Stimulated activated naive B cell treated with anti-CD40 and anti-IgM and Interleukin-4, amounts not matched to agents 10 μg/mL and 1 μg/mL and 100 μg/mL, for 72 hours (primary cell): ENCODE data around the gene ABHD17B.
A peak's percentile ranks its signal among the peaks of the same experiment; 100 is the strongest.

Experiments used
- ATAC-seq, 2 donors: fragments of 150-1000 bp; cut with Tn5 transposase; replicated peaks; 2 replicates each; pipeline ENCODE4 v1.10.0; 2021; ENCODE audit warnings: moderate library complexity in 1 of 2
- DNase-seq: peaks from one replicate; pipeline ENCODE4 v3.0.0; 2021
- H3K27ac Mint-ChIP-seq: one replicate; pipeline ENCODE4 v1.8.0; 2022; ENCODE audit warnings: mild to moderate bottlenecking, mixed read lengths
- H3K27me3 Mint-ChIP-seq, 2 donors: one replicate each; pipeline ENCODE4 v1.8.0; 2022; ENCODE audit warnings: mixed read lengths in 2 of 2
- H3K36me3 Mint-ChIP-seq, 2 donors: one replicate each; pipeline ENCODE4 v1.8.0; 2022; ENCODE audit warnings: mixed read lengths in 2 of 2, mild to moderate bottlenecking in 1 of 2
- H3K4me1 Mint-ChIP-seq, 2 donors: one replicate each; pipeline ENCODE4 v1.8.0; 2022; ENCODE audit warnings: mixed read lengths in 2 of 2, mild to moderate bottlenecking in 1 of 2
- H3K4me3 Mint-ChIP-seq, 2 donors: one replicate each; pipeline ENCODE4 v1.8.0; 2022; ENCODE audit warnings: mild to moderate bottlenecking in 2 of 2, mixed read lengths in 2 of 2, moderate library complexity in 1 of 2
- H3K9me3 Mint-ChIP-seq, 2 donors: one replicate each; pipeline ENCODE4 v1.8.0; 2022; ENCODE audit warnings: mixed read lengths in 2 of 2, mild to moderate bottlenecking in 1 of 2

The ABHD17B gene

DNA sequence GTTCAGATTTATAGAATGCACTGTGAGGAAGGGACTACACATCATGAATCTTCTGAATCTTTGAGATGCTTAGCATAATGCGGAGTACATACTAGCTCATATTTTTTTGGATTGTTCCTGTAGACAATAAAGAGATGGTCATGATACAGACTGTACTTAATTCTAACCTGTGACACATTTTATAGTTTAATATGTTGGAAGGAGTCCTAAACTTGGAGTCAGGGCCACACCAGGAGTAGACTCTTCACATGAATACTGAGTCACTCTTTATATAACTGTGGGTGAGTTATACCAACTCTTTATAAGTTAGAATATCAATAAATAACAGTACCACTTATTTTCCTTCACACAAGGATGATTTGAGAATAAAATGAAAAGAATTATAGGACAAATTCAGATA, 17.4 kb upstream of the ABHD17B start:
- ATAC-seq = no peak
- Mint-ChIP-seq H3K36me3 (peaks cover 14 to 28% of the 10 kb centered on the region in 2 donors), H3K4me3 (no peak overlapping the region), H3K4me1 (peaks cover 9 to 16% of the 10 kb centered on the region in 2 donors), H3K9me3 (peaks cover 0 to 2% of the 10 kb centered on the region in 2 donors), H3K27me3 (no peaks in the 10 kb centered on the region), H3K27ac (no peak overlapping the region)
- no peak for DNase-seq

DNA sequence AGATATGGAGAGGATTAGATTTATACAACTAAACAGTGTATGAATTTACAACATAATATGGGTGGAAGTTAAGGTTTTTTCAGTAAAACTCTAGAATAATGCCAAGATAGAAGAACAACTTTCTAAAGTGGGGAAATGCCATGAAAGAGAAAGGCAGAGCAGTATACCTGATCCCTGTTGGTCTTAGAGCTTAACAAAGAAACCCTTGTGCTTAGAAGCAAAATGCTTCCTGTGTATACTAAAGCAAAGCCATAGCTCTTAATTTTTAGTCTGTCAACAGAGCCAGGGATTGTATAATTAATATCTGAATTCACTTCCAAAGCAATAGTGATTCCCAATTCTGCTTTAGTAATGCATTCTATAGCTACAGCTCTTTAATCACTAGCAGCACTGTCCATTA, 14.8 kb upstream of the ABHD17B start:
- H3K9me3 Mint-ChIP-seq = no peaks in the 10 kb centered on the region
- peaks cover 13 to 34% of the 10 kb centered on the region in 2 donors for H3K36me3 Mint-ChIP-seq
- H3K27ac Mint-ChIP-seq = no peak overlapping the region
- no peak overlapping the region for H3K4me3 Mint-ChIP-seq
- no peaks in the 10 kb centered on the region for H3K27me3 Mint-ChIP-seq
- no peak for ATAC-seq
- H3K4me1 Mint-ChIP-seq = peaks cover 9 to 15% of the 10 kb centered on the region in 2 donors
- DNase-seq = no peak

DNA sequence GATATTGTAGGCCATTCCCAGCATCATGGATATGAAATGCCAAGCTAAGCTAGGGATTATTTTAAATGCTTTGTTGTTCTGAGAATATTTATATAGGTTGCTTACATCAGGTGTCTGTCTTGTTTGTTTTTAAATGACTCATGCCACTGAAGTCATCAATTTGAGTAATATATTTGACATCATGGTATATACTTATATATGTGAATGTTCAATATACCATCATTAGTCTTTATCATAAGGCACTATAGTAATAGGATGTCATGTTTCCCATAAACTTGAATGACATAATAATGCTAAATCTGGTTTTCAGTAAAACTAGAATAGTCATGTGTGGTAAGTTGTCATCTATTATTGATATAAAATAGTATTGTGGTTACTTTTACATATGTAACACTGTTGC, 13.6 kb upstream of the ABHD17B start:
- no peaks in the 10 kb centered on the region for H3K9me3 Mint-ChIP-seq
- no peak overlapping the region for H3K27ac Mint-ChIP-seq
- no peak overlapping the region for H3K4me3 Mint-ChIP-seq
- peaks cover 0 to 12% of the 10 kb centered on the region in 2 donors for H3K4me1 Mint-ChIP-seq
- H3K27me3 Mint-ChIP-seq = no peaks in the 10 kb centered on the region
- ATAC-seq (no peak), DNase-seq (no peak)
- H3K36me3 Mint-ChIP-seq = peaks cover 15 to 30% of the 10 kb centered on the region in 2 donors

DNA sequence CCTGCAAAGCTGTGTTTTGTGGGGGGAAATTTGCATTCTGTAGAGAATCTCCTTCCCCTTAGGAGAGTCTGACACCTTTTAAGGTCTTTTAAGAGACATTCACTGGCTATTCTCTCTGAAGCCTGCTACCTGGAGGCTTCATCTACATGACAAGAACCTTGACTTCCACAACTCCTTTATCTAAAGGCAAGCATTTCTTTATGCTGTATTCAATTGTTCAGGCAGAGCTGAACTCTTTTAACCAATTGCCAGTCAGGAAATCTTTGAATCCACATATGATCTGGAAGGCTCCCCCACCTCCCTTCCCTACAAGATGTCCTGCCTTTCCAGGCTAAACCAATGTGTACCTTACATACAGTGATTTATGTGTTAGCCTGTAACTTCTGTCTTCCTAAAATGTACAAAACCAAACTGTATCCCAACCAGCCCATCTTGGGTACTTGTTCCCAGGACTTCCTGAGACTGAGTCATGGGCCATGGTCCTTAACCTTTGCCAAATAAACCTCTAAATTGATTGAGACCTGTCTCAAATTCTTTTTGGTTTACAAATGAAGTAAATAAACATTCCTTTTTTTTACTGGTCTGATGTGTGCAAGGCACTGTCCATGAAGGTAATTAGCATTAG, 10.3 kb upstream of the ABHD17B start:
- no peak overlapping the region for H3K27ac Mint-ChIP-seq
- peaks cover 10 to 15% of the 10 kb centered on the region in 2 donors for H3K4me1 Mint-ChIP-seq
- DNase-seq (no peak), ATAC-seq (no peak)
- no peak overlapping the region for H3K4me3 Mint-ChIP-seq
- peaks cover 19 to 42% of the 10 kb centered on the region in 2 donors for H3K36me3 Mint-ChIP-seq
- H3K9me3 Mint-ChIP-seq = no peaks in the 10 kb centered on the region
- no peaks in the 10 kb centered on the region for H3K27me3 Mint-ChIP-seq

DNA sequence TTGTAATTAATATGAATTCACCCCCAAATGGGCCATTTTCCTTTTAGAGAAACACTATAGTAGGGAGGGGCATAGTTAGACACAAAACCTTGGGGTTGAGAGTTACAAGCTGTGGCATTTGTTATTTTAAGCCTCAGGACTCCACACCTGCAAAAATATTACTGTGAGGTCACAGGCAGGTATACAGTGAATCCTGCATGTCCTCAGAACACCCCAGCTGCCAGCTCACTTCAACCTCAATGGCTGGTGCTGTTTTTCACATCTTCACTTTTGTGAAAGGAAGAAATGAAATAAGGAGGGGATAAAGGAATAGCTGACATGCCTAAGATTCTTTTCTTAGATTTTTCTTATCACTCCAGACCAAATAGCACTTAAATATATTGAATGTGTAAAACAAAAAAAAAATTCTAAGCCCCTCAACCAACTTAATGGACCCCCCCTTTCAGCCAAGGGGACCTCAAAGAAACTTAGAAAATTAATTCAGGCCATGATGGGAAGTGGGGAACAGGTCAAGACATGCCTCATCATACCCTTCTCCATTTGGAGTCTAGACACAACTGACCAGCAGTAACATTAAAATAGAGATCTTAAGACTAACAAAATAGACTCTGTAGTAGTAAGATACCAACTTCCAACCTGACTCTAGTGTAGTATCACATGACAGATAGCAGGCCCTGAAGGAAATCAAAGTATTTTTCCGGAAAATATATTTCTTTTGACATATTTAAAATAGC, 9.6 kb upstream of the ABHD17B start:
- Mint-ChIP-seq H3K4me1 (peaks cover 14 to 19% of the 10 kb centered on the region in 2 donors), H3K9me3 (no peaks in the 10 kb centered on the region), H3K4me3 (no peak overlapping the region), H3K27ac (no peak overlapping the region), H3K36me3 (peaks cover 19 to 42% of the 10 kb centered on the region in 2 donors), H3K27me3 (no peaks in the 10 kb centered on the region)
- ATAC-seq = no peak
- no peak for DNase-seq

DNA sequence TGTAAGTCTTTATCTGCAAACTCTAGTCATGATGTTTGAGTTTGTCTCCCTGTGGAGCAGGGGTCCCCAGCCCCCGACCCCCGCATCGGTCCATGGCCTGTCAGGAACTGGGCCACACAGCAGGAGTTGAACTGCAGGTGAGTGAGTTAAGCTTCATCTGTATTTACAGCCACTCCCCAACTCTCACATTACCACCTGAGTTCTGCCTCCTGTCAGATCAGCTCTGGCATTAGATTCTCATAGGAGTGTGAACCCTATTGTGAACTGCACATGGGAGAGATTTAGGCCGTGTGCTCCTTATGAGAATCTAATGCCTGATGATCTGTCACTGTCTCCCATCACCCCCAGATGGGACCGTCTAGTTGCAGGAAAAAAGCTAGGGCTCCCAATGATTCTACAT, 7.4 kb upstream of the ABHD17B start:
- Mint-ChIP-seq H3K4me1 (peaks cover 19 to 22% of the 10 kb centered on the region in 2 donors), H3K27ac (no peak overlapping the region), H3K36me3 (peaks cover 16 to 36% of the 10 kb centered on the region in 2 donors), H3K4me3 (no peak overlapping the region), H3K27me3 (no peaks in the 10 kb centered on the region), H3K9me3 (no peaks in the 10 kb centered on the region)
- DNase-seq (no peak), ATAC-seq (no peak)

DNA sequence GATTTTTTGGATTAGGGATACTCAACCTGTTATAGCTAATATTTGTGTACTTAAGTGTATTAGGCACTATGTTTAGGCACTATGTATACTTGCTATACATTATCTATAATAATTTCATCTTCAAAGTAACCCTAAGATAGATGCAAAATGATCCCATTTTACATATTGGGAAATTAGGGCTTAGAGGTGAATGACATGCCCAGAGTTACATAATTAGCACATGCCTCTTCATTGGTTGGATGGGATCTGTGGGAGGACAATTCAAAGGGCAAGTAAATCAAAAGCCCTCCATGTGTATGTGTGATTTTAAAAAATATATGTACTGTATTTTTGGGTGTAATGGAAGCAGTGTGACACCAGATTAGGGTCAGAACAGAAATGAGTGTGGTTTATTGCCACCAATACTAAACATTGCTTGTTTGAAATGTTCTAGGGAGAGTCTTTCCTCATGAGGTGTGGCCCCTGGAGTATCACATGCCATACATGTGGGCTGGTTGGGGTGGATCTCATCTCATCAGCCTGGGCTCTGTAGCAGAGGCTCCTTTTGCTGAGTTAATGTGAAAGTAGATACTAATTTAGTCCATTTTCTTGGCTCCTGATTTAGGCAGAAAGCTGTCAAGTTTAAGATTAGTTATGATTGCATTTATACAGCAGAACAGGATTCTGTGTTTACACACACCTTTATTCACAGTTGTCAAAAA, 6.0 kb upstream of the ABHD17B start:
- Mint-ChIP-seq H3K27me3 (no peaks in the 10 kb centered on the region), H3K27ac (peak overlapping the region; percentile 43), H3K4me3 (no peak overlapping the region), H3K9me3 (no peaks in the 10 kb centered on the region), H3K4me1 (peaks cover 12 to 35% of the 10 kb centered on the region in 2 donors), H3K36me3 (peaks cover 10 to 27% of the 10 kb centered on the region in 2 donors)
- DNase-seq = no peak
- peak; percentile 41 to 69 for ATAC-seq

DNA sequence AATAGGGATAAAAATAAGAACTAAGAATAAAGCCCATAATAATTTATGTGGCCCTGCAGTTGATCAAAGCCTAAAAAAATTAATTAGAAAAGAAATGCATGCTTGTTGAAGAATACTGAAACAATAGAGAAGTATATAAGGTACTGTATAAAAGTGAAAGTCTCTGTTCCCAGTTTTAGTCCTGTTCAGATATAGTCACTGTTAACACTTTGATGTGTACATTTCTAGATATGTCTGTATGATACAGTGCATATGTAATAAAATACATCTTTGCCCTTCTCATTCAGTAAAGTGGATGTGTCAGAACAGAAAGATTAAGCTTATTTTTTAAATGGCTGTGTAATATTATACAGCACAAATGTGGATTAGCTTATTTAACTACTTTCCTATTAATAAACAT, 4.5 kb upstream of the ABHD17B start:
- Mint-ChIP-seq H3K36me3 (peaks cover 12 to 28% of the 10 kb centered on the region in 2 donors), H3K27ac (no peak overlapping the region), H3K4me3 (no peak overlapping the region), H3K27me3 (no peaks in the 10 kb centered on the region), H3K4me1 (peaks cover 18 to 41% of the 10 kb centered on the region in 2 donors), H3K9me3 (no peaks in the 10 kb centered on the region)
- no peak for DNase-seq
- no peak for ATAC-seq

DNA sequence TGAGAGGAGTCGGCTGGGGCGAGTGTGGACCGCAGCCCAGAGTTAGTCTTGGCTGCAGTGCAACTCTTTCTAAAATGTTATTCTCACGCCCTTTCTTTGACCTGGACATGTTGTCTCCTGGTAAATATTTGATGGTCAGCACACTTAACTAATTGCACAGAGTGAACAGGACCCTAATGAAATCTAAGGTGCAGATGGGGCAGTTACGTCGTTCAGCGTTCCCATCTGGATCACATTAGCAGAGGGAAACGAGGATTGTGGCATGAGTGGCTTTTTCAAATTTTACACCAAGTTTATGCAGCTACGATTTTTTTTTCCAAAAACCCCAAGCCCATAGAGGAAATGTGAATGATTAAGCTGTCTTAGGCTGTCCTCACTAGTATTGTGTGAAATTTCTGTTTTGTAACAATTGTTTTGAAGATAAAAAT, 929 bp upstream of the ABHD17B start:
- Mint-ChIP-seq H3K9me3 (no peaks in the 10 kb centered on the region), H3K4me3 (peak overlapping the region; percentile 93 to 97), H3K4me1 (peaks cover 18 to 64% of the 10 kb centered on the region in 2 donors), H3K27ac (peak overlapping the region; percentile 97), H3K36me3 (peaks cover 4 to 11% of the 10 kb centered on the region in 2 donors), H3K27me3 (no peaks in the 10 kb centered on the region)
- ATAC-seq = no peak
- DNase-seq = no peak

DNA sequence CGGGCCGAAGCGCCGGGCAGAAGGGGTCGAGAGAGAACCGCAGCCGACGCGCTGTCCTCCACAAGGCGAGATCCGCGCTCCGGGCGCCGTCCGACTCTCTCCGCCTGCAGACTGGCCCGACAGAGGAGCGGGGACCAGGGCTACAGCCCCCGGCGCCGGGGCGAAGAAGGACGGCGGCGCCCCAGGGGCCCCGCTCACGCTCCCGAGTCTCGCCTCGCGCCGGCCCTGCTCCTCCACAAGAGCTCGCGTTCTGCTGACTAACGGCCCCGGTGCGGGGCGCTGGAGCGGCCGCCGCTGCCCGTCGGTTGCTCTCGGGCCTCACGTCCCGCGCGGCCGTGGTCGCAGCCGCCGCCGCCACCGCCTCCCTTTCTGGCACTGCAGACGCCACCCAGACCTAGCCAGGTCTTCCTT, 338 bp downstream of the ABHD17B start:
- peaks cover 17 to 65% of the 10 kb centered on the region in 2 donors for H3K4me1 Mint-ChIP-seq
- H3K27ac Mint-ChIP-seq = peak overlapping the region; percentile 97
- H3K9me3 Mint-ChIP-seq = no peaks in the 10 kb centered on the region
- peaks cover 5 to 13% of the 10 kb centered on the region in 2 donors for H3K36me3 Mint-ChIP-seq
- no peaks in the 10 kb centered on the region for H3K27me3 Mint-ChIP-seq
- no peak for DNase-seq
- ATAC-seq = peak; percentile 31 to 37
- H3K4me3 Mint-ChIP-seq = peak overlapping the region; percentile 93 to 97

DNA sequence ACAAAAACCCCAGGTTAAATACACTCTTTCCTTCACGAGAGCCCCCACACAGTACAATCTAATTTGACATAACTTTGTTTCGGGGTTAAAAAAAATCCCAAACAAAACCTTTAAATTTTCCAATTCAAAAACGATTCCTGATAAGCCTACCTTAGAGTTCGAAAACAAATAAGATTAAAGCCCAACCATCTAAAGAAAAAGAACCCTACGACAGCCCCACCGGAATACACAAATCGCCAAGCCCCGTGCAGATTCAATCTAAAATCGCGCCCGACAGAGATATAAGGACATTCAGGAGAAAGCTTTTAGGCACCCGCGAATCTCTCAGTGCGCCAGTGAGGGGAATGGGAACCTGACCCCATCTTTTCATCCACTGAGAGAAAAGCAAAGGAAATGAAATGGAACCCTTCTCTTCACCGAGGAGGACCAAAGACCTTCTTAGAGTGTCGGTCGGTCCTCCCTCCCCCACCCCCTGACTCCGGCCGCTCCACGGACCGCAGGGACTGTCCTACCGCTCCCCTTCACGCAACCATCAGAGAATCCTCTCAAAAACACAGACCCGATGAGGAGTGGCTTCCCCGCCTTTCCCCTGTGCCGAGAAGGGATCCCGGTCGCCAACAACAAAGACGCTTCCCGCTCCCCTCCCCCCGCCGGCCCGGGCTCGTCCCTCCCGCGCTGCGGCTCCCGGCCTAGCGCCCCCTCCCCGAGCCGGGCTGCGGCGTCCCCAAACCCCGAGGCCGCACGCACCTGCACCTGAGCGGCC, 925 bp downstream of the ABHD17B start:
- Mint-ChIP-seq H3K9me3 (no peaks in the 10 kb centered on the region), H3K27ac (peak overlapping the region; percentile 97), H3K4me3 (peak overlapping the region; percentile 93 to 97), H3K36me3 (peaks cover 6 to 16% of the 10 kb centered on the region in 2 donors), H3K27me3 (no peaks in the 10 kb centered on the region), H3K4me1 (peaks cover 17 to 66% of the 10 kb centered on the region in 2 donors)
- ATAC-seq = no peak
- DNase-seq = peak; percentile 1

DNA sequence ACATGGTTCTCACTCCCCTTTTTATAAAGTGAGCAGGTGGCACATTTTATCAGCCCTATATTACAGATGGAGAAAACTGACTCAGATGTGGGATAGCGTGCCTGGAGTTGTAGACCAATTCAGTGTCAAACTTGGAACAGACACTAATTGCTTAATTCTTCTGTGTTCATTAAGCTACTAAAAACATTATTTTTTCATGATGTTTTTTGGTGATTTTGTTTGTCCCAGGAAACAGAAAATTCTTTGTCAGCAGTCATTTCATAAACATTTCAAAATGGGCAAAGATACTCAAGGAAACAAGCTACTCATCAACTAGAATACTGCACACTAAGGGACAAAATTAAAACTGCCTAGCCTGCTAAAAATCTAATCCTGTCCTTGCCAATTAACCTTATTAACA, 2.2 kb downstream of the ABHD17B start:
- Mint-ChIP-seq H3K27me3 (no peaks in the 10 kb centered on the region), H3K4me3 (peak overlapping the region; percentile 93 to 97), H3K4me1 (peaks cover 18 to 69% of the 10 kb centered on the region in 2 donors), H3K9me3 (no peaks in the 10 kb centered on the region), H3K27ac (no peak overlapping the region), H3K36me3 (peaks cover 4 to 16% of the 10 kb centered on the region in 2 donors)
- DNase-seq (no peak), ATAC-seq (no peak)

DNA sequence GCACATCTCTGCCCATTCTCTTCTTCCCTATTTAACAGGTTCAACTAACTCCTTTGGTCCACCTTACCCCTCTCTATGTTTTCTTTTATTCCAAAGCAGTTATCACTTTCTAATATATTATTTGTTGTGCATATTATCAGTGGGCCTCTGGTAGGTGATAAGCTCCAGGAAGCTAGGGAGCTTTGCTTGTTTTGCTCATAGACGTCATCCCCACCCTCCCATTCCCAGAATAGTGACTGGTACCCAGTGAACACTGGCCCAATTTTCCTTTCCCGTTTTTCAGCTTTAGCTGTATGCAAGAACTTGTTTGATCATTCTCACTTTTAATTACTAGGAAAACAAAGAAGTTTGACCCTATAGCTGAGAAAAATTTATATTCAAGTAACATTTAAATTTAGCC, 6.9 kb downstream of the ABHD17B start:
- Mint-ChIP-seq H3K9me3 (no peaks in the 10 kb centered on the region), H3K27ac (no peak overlapping the region), H3K4me3 (no peak overlapping the region), H3K4me1 (peaks cover 26 to 84% of the 10 kb centered on the region in 2 donors), H3K36me3 (peaks cover 4 to 9% of the 10 kb centered on the region in 2 donors), H3K27me3 (no peaks in the 10 kb centered on the region)
- DNase-seq = no peak
- no peak for ATAC-seq
